ENCODE measurements around the gene TRMT1L. TPM values are rescaled to one million over a fixed set of nuclear protein-coding genes. Genes with fewer than 3 reads are reported as not detected.

TRMT1L gene
- total and polyA plus RNA-seq, 2 donors (not counting 1 experiment from before 2014, with no cell fraction given) = 19.4 to 26.4 TPM

GRCh38 chr1:185111873-185112272 lies 44.9 kb downstream of the TRMT1L start:
- no peak overlapping the region for H2AFZ ChIP-seq (ENCODE audit: low read length)
- H3K27me3 ChIP-seq (ENCODE audit: control insufficient read depth, insufficient read depth, low read length) = no peaks in the 10 kb centered on the region
- no peaks in the 10 kb centered on the region for H3K9me3 ChIP-seq (ENCODE audit: control insufficient read depth, insufficient read depth, low read depth, low read length)
- H3K27ac ChIP-seq (ENCODE audit: insufficient read depth, low read length) = no peak overlapping the region
- no peak overlapping the region for H3K9ac ChIP-seq (ENCODE audit: insufficient read depth, low read length)
- H3K36me3 ChIP-seq (ENCODE audit: control insufficient read depth, insufficient read depth, low read length) = no peaks in the 10 kb centered on the region
- no peaks in the 10 kb centered on the region for H3K79me2 ChIP-seq (ENCODE audit: control insufficient read depth, insufficient read depth, low read length)
- H4K20me1 ChIP-seq (ENCODE audit: control insufficient read depth, extremely low read depth, insufficient read depth, low read length) = no peaks in the 10 kb centered on the region
- no peak overlapping the region for H3K4me3 ChIP-seq (replicated peaks in 1 of 4; ENCODE audit: control extremely low read depth in 1 of 4, insufficient read depth in 1 of 4, low read depth in 3 of 4, low read length in 4 of 4)
- H3K4me2 ChIP-seq (ENCODE audit: extremely low read depth, insufficient read depth, low read length) = no peak overlapping the region
- DNase-seq (ENCODE audit: low read depth in 2 of 2) = no peak
- H3K4me1 ChIP-seq (ENCODE audit: control insufficient read depth, extremely low read depth, insufficient read depth, low read length) = no peaks in the 10 kb centered on the region
- no peak for TF ChIP-seq EZH2 (IDR thresholded peaks at IDR 0.05; ENCODE audit: low read length, missing control alignments)
- TF ChIP-seq, protein P1, sequence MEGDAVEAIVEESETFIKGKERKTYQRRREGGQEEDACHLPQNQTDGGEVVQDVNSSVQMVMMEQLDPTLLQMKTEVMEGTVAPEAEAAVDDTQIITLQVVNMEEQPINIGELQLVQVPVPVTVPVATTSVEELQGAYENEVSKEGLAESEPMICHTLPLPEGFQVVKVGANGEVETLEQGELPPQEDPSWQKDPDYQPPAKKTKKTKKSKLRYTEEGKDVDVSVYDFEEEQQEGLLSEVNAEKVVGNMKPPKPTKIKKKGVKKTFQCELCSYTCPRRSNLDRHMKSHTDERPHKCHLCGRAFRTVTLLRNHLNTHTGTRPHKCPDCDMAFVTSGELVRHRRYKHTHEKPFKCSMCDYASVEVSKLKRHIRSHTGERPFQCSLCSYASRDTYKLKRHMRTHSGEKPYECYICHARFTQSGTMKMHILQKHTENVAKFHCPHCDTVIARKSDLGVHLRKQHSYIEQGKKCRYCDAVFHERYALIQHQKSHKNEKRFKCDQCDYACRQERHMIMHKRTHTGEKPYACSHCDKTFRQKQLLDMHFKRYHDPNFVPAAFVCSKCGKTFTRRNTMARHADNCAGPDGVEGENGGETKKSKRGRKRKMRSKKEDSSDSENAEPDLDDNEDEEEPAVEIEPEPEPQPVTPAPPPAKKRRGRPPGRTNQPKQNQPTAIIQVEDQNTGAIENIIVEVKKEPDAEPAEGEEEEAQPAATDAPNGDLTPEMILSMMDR (conservative IDR thresholded peaks at IDR 0.05 in 1 of 2, IDR thresholded peaks at IDR 0.05 in 1 of 2; ENCODE audit: low read depth in 1 of 2, low read length in 2 of 2) = no peak

DNA sequence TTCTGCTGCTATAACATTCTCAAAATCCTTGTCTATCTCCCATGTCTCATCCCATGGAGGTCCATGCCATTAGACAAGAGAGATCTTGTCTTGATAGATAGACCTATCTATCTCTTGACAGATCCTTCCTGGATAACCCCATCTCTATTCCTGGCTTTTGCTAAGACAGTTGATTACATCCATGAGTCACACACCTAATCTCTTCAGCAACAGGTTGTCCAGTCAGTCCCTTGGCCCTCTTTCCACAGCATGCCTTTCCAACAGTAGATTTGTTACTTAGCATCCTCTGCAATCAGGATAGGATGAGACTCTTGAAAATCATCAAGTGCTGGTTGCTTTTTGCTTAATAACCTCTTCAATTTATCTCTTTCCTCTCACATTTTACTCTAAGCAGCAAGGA lies 46.6 kb downstream of the TRMT1L start:
- no peak overlapping the region for H2AFZ ChIP-seq (ENCODE audit: low read length)
- H3K9ac ChIP-seq (ENCODE audit: insufficient read depth, low read length) = no peak overlapping the region
- no peak overlapping the region for H3K4me2 ChIP-seq (ENCODE audit: extremely low read depth, insufficient read depth, low read length)
- H3K4me1 ChIP-seq (ENCODE audit: control insufficient read depth, extremely low read depth, insufficient read depth, low read length) = no peaks in the 10 kb centered on the region
- DNase-seq (ENCODE audit: low read depth in 2 of 2) = peak in 1 of 2 donors; percentile 2
- H3K4me3 ChIP-seq (replicated peaks in 1 of 4; ENCODE audit: control extremely low read depth in 1 of 4, insufficient read depth in 1 of 4, low read depth in 3 of 4, low read length in 4 of 4) = no peak overlapping the region
- H3K9me3 ChIP-seq (ENCODE audit: control insufficient read depth, insufficient read depth, low read depth, low read length) = no peaks in the 10 kb centered on the region
- no peaks in the 10 kb centered on the region for H3K36me3 ChIP-seq (ENCODE audit: control insufficient read depth, insufficient read depth, low read length)
- no peak overlapping the region for H3K27ac ChIP-seq (ENCODE audit: insufficient read depth, low read length)
- H4K20me1 ChIP-seq (ENCODE audit: control insufficient read depth, extremely low read depth, insufficient read depth, low read length) = no peaks in the 10 kb centered on the region
- H3K27me3 ChIP-seq (ENCODE audit: control insufficient read depth, insufficient read depth, low read length) = no peaks in the 10 kb centered on the region
- TF ChIP-seq, protein P1 (conservative IDR thresholded peaks at IDR 0.05 in 1 of 2, IDR thresholded peaks at IDR 0.05 in 1 of 2; ENCODE audit: low read depth in 1 of 2, low read length in 2 of 2) = no peak
- H3K79me2 ChIP-seq (ENCODE audit: control insufficient read depth, insufficient read depth, low read length) = no peaks in the 10 kb centered on the region

- H3K79me2 ChIP-seq (ENCODE audit: control insufficient read depth, insufficient read depth, low read length) = no peaks in the 10 kb centered on the region
- H3K4me1 ChIP-seq (ENCODE audit: control insufficient read depth, extremely low read depth, insufficient read depth, low read length) = no peaks in the 10 kb centered on the region
- H2AFZ ChIP-seq (ENCODE audit: low read length) = no peak overlapping the region
- TF ChIP-seq, protein P1 (conservative IDR thresholded peaks at IDR 0.05 in 1 of 2, IDR thresholded peaks at IDR 0.05 in 1 of 2; ENCODE audit: low read depth in 1 of 2, low read length in 2 of 2) = no peak
- TF ChIP-seq EZH2 (IDR thresholded peaks at IDR 0.05; ENCODE audit: low read length, missing control alignments) = no peak
- no peak overlapping the region for H3K4me3 ChIP-seq (replicated peaks in 1 of 4; ENCODE audit: control extremely low read depth in 1 of 4, insufficient read depth in 1 of 4, low read depth in 3 of 4, low read length in 4 of 4)
- DNase-seq (ENCODE audit: low read depth in 2 of 2) = peak; percentile 3 to 34
- H3K27ac ChIP-seq (ENCODE audit: insufficient read depth, low read length) = no peak overlapping the region
- no peak overlapping the region for H3K4me2 ChIP-seq (ENCODE audit: extremely low read depth, insufficient read depth, low read length)
- no peak overlapping the region for H3K9ac ChIP-seq (ENCODE audit: insufficient read depth, low read length)
- no peaks in the 10 kb centered on the region for H3K9me3 ChIP-seq (ENCODE audit: control insufficient read depth, insufficient read depth, low read depth, low read length)
- H4K20me1 ChIP-seq (ENCODE audit: control insufficient read depth, extremely low read depth, insufficient read depth, low read length) = no peaks in the 10 kb centered on the region
- no peaks in the 10 kb centered on the region for H3K27me3 ChIP-seq (ENCODE audit: control insufficient read depth, insufficient read depth, low read length)
- no peaks in the 10 kb centered on the region for H3K36me3 ChIP-seq (ENCODE audit: control insufficient read depth, insufficient read depth, low read length)
Observed at GRCh38 chr1:185108321-185108720, 48.4 kb downstream of the TRMT1L start.
